Calu3 (cell line): ENCODE results near the gene C20orf202. TPM values are rescaled to one million over a fixed set of nuclear protein-coding genes. Genes with fewer than 3 reads are reported as not detected.

ENCODE experiments used
- BruUV-seq: library from RNA; stranded (reverse); fragments of 400-500 nt; replicated peaks from 2 replicates; lab custom pipeline; 2021; lab: Mats Ljungman, UMichigan
- CTCF ChIA-PET: fragments of 300-600 bp; sonication (Branson Sonifier 250); formaldehyde crosslinking; loops from one replicate; lab custom pipeline; 2022; ENCODE audit warnings: antibody characterized with exemption; lab: Charles Lee
- DNase-seq: peaks from one replicate; pipeline ENCODE4 v3.0.0; 2022
- H3K27ac Mint-ChIP-seq: one replicate; pipeline ENCODE4 v1.8.0; 2022; ENCODE audit warnings: mixed read lengths; ENCODE audit not compliant: unreplicated experiment
- H3K27me3 Mint-ChIP-seq: one replicate; pipeline ENCODE4 v1.8.0; 2022; ENCODE audit warnings: mixed read lengths; ENCODE audit not compliant: unreplicated experiment
- H3K36me3 Mint-ChIP-seq: one replicate; pipeline ENCODE4 v1.8.0; 2022; ENCODE audit warnings: mild to moderate bottlenecking, moderate library complexity, mixed read lengths; ENCODE audit not compliant: insufficient read depth, unreplicated experiment
- H3K4me1 Mint-ChIP-seq: one replicate; pipeline ENCODE4 v1.8.0; 2022; ENCODE audit warnings: mild to moderate bottlenecking, low read depth, mixed read lengths; ENCODE audit not compliant: unreplicated experiment
- H3K4me3 Mint-ChIP-seq: one replicate; pipeline ENCODE4 v1.8.0; 2022; ENCODE audit warnings: mild to moderate bottlenecking, low read depth, moderate library complexity, mixed read lengths; ENCODE audit not compliant: unreplicated experiment
- H3K9me3 Mint-ChIP-seq: one replicate; pipeline ENCODE4 v1.8.0; 2022; ENCODE audit warnings: low read depth, mixed read lengths; ENCODE audit not compliant: unreplicated experiment
- CTCF ChIP-seq: fragments of 200-600 bp; IDR thresholded peaks from one replicate; pipeline ENCODE4 v1.8.0; 2022; ENCODE audit warnings: antibody characterized with exemption; ENCODE audit not compliant: unreplicated experiment
- intact Hi-C: fragments of 100-400 bp; cut with micrococcal nuclease; formaldehyde crosslinking; loops from one replicate; pipeline ENCODE4 v1.10.0; 2022; ENCODE audit not compliant: unreplicated experiment
- total RNA-seq: library from RNA; stranded (reverse); gene quantifications from 2 replicates; pipeline ENCODE4 v1.2.3, GENCODE V29; 2022

The C20orf202 gene
- total RNA-seq, 1 experiment from 2014 or later: not detected

- no peaks in the 10 kb centered on the region for H3K4me1 Mint-ChIP-seq
- no peaks in the 10 kb centered on the region for H3K9me3 Mint-ChIP-seq
- intact Hi-C loops: no loop called here
- H3K27ac Mint-ChIP-seq: no peak overlapping the region
- CTCF ChIA-PET: no interaction called here
- no TSS peak for BruUV-seq
- H3K36me3 Mint-ChIP-seq: no peaks in the 10 kb centered on the region
- H3K27me3 Mint-ChIP-seq: peaks cover 20% of the 10 kb centered on the region
- TF ChIP-seq CTCF: no peak
- H3K4me3 Mint-ChIP-seq: no peak overlapping the region
- DNase-seq: no peak
These were observed 52.4 kb downstream of the C20orf202 start for GRCh38 chr20:1255675-1256074.

Other genes starting within 250 kb of the C20orf202 start
- not detected in 2 replicates for gene RSPO4, start 201.1 kb upstream of the C20orf202 start, total RNA-seq
- 112 and 128 TPM in 2 replicates for gene PSMF1, start 84.9 kb upstream of the C20orf202 start, total RNA-seq
- gene TMEM74B, start 18.5 kb upstream of the C20orf202 start, total RNA-seq: 0.54 and 0.83 TPM in 2 replicates
- not detected in 2 replicates for gene RAD21L1, start 22.6 kb downstream of the C20orf202 start, total RNA-seq
- 2.0 and 2.4 TPM in 2 replicates for gene SNPH, start 62.8 kb downstream of the C20orf202 start, total RNA-seq
- 8.2 and 18.9 TPM in 2 replicates for gene SDCBP2, start 125.7 kb downstream of the C20orf202 start, total RNA-seq
- 166 and 173 TPM in 2 replicates for gene FKBP1A, start 189.6 kb downstream of the C20orf202 start, total RNA-seq